Measurements from ENCODE around the gene TUB.

DNA sequence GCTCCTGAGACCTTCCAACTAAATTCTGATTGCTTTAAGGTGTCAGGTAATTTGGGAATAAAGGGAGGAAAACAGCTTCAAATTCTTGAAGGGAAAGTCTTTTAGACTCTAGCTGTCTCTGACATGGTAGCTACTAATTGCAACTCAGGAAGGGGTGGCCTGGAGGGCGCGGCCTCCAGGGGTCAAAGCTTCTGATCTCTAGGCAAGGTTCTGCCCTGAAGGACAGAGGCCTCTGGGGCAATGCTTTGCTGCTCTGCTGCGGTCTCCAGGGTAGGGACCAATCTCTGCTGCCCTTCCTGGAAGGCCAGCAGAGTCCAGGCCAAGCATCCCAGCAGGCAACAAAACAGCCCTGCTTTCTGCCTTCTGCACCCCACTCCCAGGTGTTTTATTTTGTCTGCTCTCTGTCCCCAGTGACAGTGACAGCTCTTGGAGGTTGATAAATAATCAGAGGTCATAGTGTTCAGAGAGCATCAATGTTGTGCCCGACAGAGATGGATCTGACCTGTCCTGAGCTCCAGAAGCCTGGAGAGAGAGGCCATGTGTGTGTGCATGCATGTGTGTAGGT lies 1.8 kb upstream of the TUB start:
- TF ChIP-seq CTCF (IDR thresholded peaks at IDR 0.05) (no peak), POLR2A (IDR thresholded peaks at IDR 0.05) (no peak)

Data from body of pancreas (tissue), 4 donors.